Stimulated activated CD4-positive, alpha-beta T cell treated with anti-CD3 and anti-CD28 coated beads, Interleukin-12 subunit alpha, Interleukin-12 subunit beta, amount 100 ng/mL, for 4 hours (primary cell): ENCODE measurements around the gene BRI3.
"Not testable (repeated sequence)": the region's sequence is repeated elsewhere in the genome, so short reads cannot be mapped to it uniquely, and the experiment has no call there.

Source experiments
- DNase-seq: peaks from one replicate; pipeline ENCODE4 v3.0.0-alpha.2; 2020

BRI3 gene

DNA sequence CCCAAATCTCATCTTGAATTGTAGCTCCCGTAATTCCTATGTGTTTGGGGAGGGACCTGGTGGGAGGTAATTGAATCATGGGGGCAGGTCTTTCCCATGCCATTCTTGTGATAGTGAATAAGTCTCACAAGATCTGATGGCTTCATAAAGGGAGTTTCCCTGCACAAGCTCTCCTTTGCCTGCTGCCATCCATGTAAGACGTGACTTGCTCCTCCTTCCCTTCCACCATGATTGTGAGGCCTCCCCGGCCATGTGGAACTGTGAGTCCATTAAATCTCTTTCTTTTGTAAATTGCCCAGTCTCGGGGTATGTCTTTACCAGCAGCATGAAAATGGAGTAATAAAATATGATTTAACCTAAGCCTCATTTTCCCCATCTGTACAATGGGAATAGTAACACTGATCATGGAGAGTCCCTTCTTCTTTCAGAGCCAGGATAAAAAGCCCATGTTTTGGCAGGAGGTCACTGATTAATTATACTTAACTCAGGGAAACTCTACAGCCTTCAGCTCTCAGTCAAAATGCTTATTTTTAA, 34.6 kb downstream of the BRI3 start:
- not testable (repeated sequence) for DNase-seq

DNA sequence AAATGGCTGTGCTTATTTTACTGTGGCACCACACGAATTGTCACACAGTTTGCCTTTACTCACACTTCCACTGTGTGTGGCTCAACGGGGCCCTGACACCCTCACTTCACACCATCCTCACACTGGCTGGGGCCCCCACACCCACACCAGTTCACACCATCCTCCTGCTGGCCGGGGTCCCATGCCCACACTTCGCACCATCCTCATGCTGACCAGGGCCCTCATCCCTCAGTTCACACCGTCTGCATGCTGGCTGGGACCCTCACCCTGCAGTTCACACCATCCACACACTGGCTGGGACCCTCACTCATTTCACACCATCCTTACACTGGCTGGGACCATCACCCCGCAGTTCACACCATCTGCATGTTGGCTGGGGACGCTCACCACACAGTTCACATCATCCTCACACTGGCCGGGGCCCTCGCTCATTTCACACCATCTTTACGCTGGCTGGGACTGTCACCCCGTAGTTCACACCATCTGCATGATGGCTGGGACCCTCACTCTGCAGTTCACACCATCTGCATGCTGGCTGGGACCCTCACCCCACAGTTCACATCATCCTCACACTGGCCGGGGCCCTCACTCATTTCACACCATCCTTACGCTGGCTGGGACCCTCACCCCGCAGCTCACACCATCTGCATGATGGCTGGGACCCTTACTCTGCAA, 36.0 kb downstream of the BRI3 start:
- no peak for DNase-seq

DNA sequence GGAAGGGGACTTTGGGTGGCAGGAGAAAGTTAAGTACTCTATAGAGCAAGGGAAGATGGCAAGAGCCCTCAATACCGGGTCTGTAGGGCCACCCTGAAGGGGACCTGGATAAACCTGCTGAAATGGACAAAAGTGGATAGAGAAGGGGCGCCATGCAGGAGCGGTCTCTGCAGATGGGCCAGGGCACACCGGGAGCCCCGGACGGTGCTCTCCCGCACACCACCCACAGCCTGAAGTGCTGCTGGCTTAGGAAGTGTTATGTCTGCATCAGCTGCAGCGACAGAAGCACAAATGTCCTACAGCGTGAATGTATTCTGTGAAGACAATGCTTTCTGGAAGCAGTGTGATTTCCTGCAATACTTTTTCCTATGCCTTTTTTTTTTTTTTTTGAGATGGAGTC, 37.7 kb downstream of the BRI3 start:
- no peak for DNase-seq

DNA sequence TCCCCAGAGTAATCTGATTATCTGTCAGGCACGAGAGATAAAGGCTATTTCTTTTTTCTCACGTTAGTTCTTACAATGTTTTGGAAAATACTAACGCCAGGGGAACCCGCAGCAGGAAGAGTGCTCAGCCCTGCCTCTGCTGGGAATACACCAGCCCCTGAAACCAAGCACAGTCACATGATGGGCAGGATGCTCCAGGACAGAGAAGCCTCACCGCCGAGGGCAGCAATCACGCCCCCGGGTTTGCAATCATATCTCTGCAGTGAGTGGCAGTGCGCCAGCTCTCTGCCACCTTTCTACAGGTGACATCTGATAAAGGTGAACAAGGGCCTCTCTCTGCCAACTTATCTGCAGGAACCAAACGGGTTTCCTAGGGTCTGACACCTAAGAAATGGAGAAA, 39.8 kb downstream of the BRI3 start:
- no peak for DNase-seq

DNA sequence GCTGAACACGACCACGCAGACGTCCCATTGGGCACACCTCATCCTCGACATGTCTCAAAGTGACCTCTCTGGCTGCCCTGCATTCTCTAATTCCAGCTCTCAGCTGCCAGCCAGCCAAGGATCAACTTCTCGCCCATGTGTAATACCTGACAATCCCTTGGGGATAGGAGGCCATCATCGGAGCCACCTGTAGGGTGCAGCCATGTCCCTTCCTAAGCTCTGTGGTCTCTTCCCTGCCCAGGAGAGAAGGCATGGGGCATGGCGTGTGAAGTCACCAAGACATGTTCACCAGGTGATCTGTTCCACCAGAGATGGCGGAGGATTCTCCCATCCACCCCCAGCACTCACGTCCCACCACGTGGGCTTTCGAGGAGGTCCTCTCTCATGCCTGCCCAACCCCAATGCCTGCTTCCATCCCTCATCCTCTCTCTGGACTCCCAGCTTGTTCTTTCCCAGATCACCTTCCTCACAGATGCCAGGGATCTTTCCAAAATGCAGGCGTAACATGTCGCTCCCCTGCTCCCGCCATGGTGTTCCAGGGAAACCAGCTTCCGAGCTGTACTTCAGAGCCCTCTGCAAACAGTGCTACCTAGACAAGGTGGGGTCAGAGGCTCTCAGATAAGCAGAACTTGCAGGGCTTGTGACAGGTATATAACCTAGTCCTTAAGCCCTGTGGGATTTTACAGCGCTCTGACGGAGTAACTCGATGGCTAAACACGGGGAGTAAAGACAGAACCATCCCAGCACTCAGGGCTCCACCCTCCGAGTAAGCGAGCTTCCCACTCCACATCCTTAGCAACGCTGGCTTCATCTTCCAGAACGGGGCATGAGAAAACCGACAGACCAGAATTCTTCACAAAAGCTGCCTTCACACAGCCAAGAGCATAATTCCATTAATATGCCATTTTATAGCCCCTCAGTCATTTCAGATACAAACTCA, 41.1 kb downstream of the BRI3 start:
- no peak for DNase-seq

DNA sequence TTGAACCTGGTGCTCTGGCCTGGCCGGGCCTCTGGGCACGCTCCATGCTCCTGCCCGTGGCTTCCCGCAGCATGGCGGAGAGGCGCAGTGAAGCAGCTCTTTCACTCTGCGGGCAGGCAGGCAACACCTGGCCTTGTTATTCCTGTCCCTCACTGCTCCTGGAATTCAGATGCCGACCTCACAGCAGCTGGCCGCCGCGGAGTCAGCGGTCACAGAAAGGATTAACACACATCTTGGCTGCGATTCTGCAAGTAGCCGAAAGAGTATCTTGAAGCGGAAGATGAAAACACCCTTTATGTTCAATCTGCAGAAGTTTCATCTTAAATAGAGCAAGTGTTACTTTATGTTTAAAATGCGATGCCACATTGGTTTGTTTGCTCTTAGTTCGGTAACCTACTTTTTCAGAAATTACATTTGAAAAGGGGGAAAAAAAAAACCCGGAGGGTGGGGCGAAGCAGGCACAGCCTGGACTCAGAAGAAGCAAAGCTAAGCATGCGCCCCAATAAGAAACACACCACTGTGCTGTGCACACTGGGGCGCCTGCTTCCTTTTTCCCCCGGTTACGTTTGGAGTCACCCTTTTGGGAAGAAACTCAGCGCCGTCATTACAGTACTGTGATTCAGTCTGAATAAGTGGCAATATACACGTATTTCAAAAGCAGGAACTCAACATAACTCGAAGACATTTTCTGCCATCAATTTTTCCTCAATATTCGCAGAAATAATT, 42.3 kb downstream of the BRI3 start:
- DNase-seq, result no peak

DNA sequence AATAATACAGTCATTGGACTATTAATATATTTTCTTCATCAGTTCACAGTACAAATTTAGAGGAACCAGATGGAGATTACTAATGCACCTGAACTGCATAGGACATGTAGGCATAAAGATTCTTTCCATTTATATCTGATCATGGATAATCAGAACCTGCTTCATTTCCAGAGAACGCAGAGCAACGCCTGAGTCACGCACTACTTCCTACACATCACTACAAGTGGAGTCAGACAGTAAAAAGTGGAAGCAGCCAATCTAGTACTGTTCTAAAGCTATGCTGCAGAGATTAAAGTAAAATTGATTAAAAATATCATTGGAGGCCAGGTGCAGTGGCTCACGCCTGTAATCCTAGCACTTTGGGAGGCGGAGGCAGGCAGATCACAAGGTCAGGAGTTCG, 43.3 kb downstream of the BRI3 start:
- DNase-seq, result no peak

DNA sequence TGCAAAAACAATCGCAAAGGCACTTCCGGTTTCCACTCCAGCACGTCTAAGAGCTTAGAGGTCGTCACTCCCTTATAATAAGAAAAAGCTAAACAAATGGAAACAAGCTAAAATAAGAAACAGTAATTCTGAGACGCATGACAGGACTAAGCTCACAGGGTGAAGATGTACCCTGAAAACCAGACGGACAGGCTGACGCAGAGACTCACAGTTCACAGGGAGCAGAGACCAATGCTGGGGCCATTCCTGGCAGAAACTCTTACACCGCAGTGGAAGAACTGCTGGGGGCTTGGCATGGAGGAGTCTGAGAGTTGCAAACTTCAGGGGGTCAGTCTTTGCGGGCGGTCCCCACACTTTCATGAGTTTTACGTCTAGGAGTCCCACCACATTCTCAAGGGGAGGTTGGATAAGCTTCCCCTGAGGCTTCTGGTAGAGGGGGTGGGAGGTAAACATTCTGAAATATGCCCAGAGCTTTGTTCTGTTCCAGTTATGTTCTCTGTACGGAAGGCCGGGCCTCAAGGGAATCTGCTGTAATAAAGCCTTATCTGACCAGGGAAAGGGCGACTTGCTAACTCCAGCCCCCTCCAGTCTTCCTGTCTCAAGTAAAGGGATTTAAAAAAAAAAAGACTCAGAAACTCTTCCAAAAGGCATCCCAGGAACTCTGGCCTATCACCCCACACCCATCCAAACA, 47.8 kb downstream of the BRI3 start:
- DNase-seq, result no peak

DNA sequence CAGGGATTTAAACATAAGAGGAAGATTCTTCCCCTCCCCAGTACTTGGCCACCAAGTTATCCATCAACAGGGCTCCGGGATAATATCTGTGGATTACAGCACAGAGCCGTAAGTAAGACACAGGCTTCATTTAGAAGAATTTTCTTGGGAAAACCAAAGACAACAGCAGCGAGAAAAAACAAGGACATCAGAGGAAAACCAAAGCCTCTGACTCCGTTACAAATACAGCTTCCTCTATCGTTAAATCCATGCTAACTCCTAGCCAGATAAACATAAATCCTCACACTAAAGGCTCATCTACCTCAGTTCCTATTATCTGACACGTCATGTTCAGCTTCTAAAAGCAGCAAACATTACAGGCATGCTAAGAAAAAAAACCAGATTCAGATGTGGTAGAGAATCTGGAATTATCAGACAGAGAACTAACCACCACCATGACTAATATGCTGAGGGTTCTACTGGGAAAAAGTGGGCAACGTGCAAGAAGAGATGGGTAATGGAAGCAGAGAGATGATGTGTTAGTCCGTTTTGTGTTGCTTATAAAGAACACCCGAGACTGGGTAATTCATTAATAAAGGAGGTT, 48.4 kb downstream of the BRI3 start:
- no peak for DNase-seq

DNA sequence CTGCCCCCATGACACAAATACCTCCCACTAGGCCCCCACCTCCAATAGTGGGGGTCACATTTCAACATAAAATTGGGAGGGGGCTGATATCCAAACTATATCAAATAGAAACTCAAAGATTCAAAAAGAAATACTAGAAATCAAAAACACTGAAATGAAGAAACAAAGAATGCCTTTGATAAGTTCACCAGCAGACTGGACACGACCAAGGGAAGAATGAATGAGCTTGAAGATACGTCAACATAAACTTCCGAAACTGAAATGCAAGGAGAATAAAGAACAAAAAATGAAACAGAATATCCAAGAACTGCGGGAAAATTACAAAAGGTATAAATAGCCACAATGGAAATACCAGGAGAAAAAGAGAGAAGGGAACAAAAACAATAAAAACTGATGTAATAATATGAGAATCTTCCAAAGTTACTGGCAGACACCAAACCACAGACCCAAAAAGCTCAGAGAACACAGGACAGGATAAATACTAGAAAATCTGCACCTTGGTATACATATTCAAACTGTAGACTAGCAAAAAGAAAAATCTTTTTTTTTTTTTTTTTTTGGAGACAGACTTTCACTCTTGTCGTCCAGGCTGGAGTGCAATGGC, 49.5 kb downstream of the BRI3 start:
- DNase-seq, result no peak

DNA sequence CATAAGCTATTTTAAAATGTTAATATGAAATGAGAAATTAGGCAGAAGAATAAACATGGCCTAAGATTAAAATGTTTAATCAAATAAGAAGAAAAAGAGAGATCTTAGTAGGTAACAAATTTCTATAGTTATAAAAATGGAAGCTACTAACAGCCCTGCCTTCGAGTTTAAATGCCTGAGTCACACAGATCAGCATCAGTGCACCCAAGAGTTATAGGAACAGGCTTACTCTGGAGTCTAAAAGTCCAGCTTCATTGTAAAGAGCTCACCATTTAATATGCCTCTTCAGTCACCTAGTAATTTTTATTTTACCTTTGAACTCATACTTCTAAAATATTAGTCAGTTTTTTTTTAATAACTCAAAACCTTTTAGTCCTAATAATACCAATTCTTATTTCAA, 52.6 kb downstream of the BRI3 start:
- DNase-seq, result no peak

DNA sequence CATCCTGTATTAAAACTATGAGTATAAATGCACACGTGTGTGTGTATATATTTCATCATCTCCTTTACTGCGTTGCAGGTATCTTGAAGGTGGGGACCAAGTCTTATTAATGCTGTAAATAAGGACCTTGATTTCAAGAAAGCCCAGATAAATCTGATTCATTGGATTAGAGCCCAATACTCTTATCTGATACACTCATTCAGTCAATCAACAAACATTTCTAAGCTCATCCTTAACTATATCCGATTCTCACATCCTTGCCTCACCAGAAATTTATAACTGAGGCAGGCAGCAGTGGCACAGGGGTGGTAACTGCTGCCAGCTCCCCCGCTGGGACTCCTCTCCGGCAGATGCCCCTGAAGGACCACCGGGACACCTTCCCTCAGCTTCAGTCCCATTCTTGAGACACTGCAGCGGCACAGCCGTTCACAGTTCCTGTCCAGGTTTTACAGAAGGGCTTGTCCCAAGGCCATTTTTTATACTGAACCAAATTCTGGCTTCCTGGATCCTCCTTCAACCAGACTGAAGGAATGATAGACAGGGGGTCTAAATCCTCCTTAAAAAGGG, 54.0 kb downstream of the BRI3 start:
- no peak for DNase-seq

DNA sequence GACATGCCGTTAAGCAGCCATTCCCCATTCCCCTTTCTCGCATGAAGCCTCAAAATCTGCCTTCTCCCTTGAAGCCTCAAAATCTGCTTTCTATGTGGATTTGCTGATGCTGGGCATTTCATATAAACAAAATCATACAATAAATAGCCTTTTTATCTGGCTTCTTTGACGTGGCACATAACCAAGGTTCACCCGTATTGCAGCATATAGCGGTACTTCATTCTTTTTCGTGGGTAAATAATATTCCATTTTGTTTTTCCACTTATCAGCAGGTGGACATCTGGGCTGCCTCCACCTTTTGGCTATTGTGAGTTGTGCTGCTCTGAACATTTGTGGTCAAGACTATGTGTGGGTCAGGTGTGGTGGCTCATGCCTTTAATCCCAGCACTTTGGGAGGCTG, 57.0 kb downstream of the BRI3 start:
- DNase-seq, result no peak

DNA sequence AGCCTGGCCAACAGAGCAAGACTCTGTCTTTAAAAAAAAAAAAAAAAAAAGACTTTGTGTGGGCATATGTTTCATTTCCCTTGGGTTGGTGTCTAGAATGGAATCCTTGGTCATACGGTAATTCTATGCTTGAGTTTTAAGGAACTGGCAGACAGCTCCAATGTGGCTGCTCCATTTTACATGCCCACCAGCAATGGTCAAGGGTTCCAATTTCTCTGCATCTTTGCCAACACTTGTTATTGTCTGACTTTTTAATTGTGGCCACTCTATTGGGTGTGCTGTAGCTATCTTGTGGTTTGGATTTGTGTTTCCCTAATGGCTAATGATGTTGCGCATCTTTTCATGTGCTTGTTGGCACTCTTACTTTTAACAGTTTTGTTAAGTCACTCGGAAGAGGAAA, 57.6 kb downstream of the BRI3 start:
- DNase-seq, result no peak

DNA sequence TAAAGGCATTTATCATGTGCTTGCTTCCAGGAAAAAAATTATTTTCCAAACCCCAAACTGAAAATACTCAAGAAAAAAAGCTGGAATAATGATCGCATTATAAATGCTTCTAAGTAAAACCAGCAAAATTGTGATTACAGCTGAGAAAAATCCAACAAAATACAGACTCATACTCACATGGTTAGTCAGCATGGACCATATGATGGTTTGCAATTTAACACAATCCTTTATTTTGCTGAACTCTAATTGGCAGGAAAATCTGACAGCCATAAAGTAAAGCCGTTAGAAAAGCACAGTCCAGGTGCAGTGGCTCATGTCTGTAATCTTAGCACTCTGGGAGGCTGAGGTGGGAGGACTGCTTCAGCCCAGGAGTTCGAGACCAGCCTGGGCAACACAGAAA, 59.6 kb downstream of the BRI3 start:
- no peak for DNase-seq
